GM23248 (cell line): ENCODE results near the gene ZSCAN5C. TPM values are rescaled to one million over a fixed set of nuclear protein-coding genes. Genes with fewer than 3 reads are reported as not detected.

Experiments
- DNase-seq: peaks from one replicate; pipeline ENCODE4 v3.0.0-alpha.2; 2015
- H2AFZ ChIP-seq: fragments of 200-600 bp; sonication (generic); 2 replicates; pipeline ENCODE4 v1.6.1; 2016; ENCODE audit warnings: antibody characterized with exemption
- H3F3A ChIP-seq: fragments of 200-600 bp; sonication (generic); 2 replicates; pipeline ENCODE4 v1.6.1; 2016; ENCODE audit warnings: mild to moderate bottlenecking, antibody characterized with exemption, mixed run types; ENCODE audit not compliant: insufficient read depth
- H3K27ac ChIP-seq: fragments of 200-600 bp; sonication (generic); 2 replicates; pipeline ENCODE4 v1.5.1; 2016; ENCODE audit warnings: mild to moderate bottlenecking
- H3K27me3 ChIP-seq: fragments of 200-600 bp; sonication (generic); replicated peaks from 2 replicates; pipeline ENCODE4 v1.6.1; 2016; ENCODE audit warnings: mild to moderate bottlenecking; ENCODE audit not compliant: insufficient read depth
- H3K36me3 ChIP-seq: fragments of 200-600 bp; sonication (generic); 2 replicates; pipeline ENCODE4 v1.6.1; 2016; ENCODE audit warnings: low read depth, mild to moderate bottlenecking
- H3K4me1 ChIP-seq: fragments of 200-600 bp; sonication (generic); 2 replicates; pipeline ENCODE4 v1.6.1; 2016; ENCODE audit warnings: mild to moderate bottlenecking; ENCODE audit not compliant: insufficient read depth
- H3K4me2 ChIP-seq: fragments of 200-600 bp; sonication (generic); one replicate; pipeline ENCODE4 v1.6.1; 2016; ENCODE audit warnings: mild to moderate bottlenecking; ENCODE audit not compliant: unreplicated experiment
- H3K4me3 ChIP-seq: fragments of 200-600 bp; sonication (generic); 2 replicates; pipeline ENCODE4 v1.5.1; 2016; ENCODE audit warnings: mild to moderate bottlenecking
- H3K79me2 ChIP-seq: fragments of 200-600 bp; sonication (generic); 2 replicates; pipeline ENCODE4 v1.6.1; 2016; ENCODE audit warnings: mild to moderate bottlenecking; ENCODE audit not compliant: insufficient read depth
- H3K9ac ChIP-seq: fragments of 200-600 bp; sonication (generic); 2 replicates; pipeline ENCODE4 v1.6.1; 2016; ENCODE audit warnings: mild to moderate bottlenecking
- H3K9me2 ChIP-seq: fragments of 200-600 bp; sonication (generic); 2 replicates; pipeline ENCODE4 v1.6.1; 2016; ENCODE audit warnings: mixed run types, mild to moderate bottlenecking, moderate library complexity; ENCODE audit not compliant: insufficient read depth
- H3K9me3 ChIP-seq: fragments of 200-600 bp; sonication (generic); one replicate; pipeline ENCODE4 v1.6.1; 2017; ENCODE audit warnings: low read depth
- H4K20me1 ChIP-seq: fragments of 200-600 bp; sonication (generic); 2 replicates; pipeline ENCODE4 v1.6.0; 2016; ENCODE audit not compliant: insufficient read depth
- EZH2 ChIP-seq: fragments of 200-600 bp; sonication (generic); IDR thresholded peaks from 2 replicates; pipeline ENCODE4 v1.6.1; 2018; ENCODE audit warnings: antibody characterized with exemption, mild to moderate bottlenecking; ENCODE audit not compliant: insufficient read depth, poor library complexity, severe bottlenecking
- EZH2phosphoT487 ChIP-seq: fragments of 200-600 bp; sonication (generic); IDR thresholded peaks from 2 replicates; pipeline ENCODE4 v1.6.1; 2018; ENCODE audit warnings: antibody characterized with exemption, moderate library complexity, mild to moderate bottlenecking, low read depth; ENCODE audit not compliant: insufficient read depth
- WGBS, 2 experiments: methylation state at CpG; one replicate each; pipeline ENCODE4 v1.1.6; 2015 to 2017; ENCODE audit warnings: low lambda C conversion rate in 2 of 2, low coverage in 1 of 2; ENCODE audit errors: missing lambda C conversion rate in 2 of 2; 5-methylcytosine and 5-hydroxymethylcytosine counted together
- in situ Hi-C: fragments of 300-500 bp; cut with MboI; formaldehyde crosslinking; loops from 2 replicates; pipeline ENCODE4 v1.15.0; 2020
- polyA plus RNA-seq: library from polyadenylated mRNA; unstranded; fragments of >200 nt; fragmentation: Nextera tagmentation; extraction: Ambion mirVana; gene quantifications from 2 replicates; pipeline ENCODE4 v1.2.1, GENCODE V29; 2016
- total RNA-seq: library from RNA; depleted of rRNA; stranded (reverse); fragments of >200 nt; shearing (Covaris generic); gene quantifications from 2 replicates; pipeline ENCODE4 v1.2.3, GENCODE V29; 2014

ZSCAN5C gene
- total and polyA plus RNA-seq, 2 experiments from 2014 or later = not detected

DNA sequence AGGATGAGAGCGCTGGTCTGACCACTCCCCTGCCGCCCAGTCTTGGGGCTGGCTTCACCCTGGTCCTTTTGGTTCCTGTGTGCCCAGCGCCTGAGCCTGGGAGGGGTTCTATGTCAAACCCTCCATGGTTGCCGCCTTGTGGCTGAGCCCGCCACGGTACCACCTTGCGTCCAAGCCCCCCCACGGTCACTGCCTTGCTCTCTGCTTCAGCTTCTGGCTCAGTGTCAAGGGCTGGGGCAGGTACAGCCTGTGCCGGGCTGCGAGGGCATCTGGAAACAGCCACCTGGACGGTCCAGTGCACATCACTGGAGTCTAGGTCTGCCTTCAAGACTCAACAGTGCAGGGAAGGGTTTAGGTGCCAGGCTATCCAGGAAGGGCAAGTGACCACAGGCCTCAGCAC, 40.5 kb upstream of the ZSCAN5C start:
- no peak overlapping the region for H3K4me2 ChIP-seq
- TF ChIP-seq EZH2phosphoT487 (no peak), EZH2 (no peak)

DNA sequence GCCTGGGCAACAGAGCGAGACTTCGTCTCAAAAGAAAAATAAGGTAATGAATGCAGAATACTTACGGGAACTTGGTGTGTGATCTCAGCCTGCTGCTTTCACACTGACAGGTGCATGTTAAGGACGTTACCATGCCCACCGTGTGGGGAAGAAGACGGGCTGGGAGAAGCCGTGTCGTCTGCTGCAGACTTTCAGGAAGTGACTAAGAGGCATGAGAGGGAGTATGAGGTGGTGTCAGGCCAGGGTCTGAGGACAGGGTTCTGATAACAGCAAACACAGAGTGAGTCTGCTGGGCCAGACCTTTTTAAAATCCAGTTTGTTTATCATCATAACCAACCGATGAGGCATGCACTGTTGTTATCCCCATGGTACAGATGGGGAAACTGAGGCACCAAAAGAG, 39.8 kb upstream of the ZSCAN5C start:
- WGBS, 2 experiments = 74 to 77% methylated on average over 9 of the region's 9 CpGs
- in situ Hi-C loops = no loop called here
- TF ChIP-seq EZH2phosphoT487 = no peak
- TF ChIP-seq EZH2 = no peak

More for the DNA sequence above, 40.5 kb upstream of the ZSCAN5C start:
- H3F3A ChIP-seq = no peaks in the 10 kb centered on the region
- 0 out of 2 replicates have a peak, but pooled peaks cover 4% of the 10 kb centered on the region for H3K36me3 ChIP-seq
- H3K27me3 ChIP-seq = no peaks in the 10 kb centered on the region
- H3K79me2 ChIP-seq = no peaks in the 10 kb centered on the region
- H3K9me3 ChIP-seq = no peaks in the 10 kb centered on the region
- in situ Hi-C loops = no loop called here
- DNase-seq = no peak
- 82 to 85% methylated on average over 10 of the region's 11 CpGs for WGBS, 2 experiments
- no peak overlapping the region for H3K4me3 ChIP-seq
- H2AFZ ChIP-seq = no peak overlapping the region
- H3K9ac ChIP-seq = no peak overlapping the region
- H3K9me2 ChIP-seq = no peaks in the 10 kb centered on the region
- no peaks in the 10 kb centered on the region for H3K4me1 ChIP-seq
- H3K27ac ChIP-seq = no peak overlapping the region
- no peaks in the 10 kb centered on the region for H4K20me1 ChIP-seq

DNA sequence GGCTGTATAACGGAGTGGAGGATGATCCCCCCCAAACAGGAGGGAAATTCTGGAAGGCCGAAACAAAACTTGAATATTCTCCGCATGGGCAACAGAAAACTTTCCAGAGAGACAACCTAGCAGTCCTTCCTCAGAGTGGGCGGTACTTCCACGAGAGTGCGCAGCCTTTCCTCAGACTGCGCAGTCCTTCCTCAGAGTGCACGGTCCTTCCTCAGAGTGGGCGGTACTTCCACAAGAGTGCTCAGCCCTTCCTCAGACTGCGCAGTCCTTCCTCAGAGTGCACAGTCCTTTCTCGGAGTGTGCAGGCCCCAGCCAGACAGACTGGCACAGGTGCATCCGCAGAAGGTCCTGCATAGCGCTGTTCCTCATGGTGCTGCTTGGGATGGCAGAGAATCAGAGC, 39.0 kb upstream of the ZSCAN5C start:
- Histone ChIP-seq H3K9me2 (no peaks in the 10 kb centered on the region), H3K4me3 (no peak overlapping the region), H2AFZ (no peak overlapping the region), H3K9ac (no peak overlapping the region), H3K9me3 (no peaks in the 10 kb centered on the region), H3K4me1 (no peaks in the 10 kb centered on the region), H3K4me2 (no peak overlapping the region), H3K79me2 (no peaks in the 10 kb centered on the region), H3K27me3 (no peaks in the 10 kb centered on the region), H3K36me3 (0 out of 2 replicates have a peak, but pooled peaks cover 4% of the 10 kb centered on the region), H3K27ac (no peak overlapping the region), H3F3A (no peaks in the 10 kb centered on the region), H4K20me1 (no peaks in the 10 kb centered on the region)
- 83 to 85% methylated on average over 12 to 13 of the region's 13 CpGs for WGBS, 2 experiments
- TF ChIP-seq EZH2 (no peak), EZH2phosphoT487 (no peak)
- DNase-seq = no peak
- in situ Hi-C loops = no loop called here

More for the DNA sequence above, 39.8 kb upstream of the ZSCAN5C start:
- H3K27me3 ChIP-seq = no peaks in the 10 kb centered on the region
- no peak overlapping the region for H3K9ac ChIP-seq
- no peaks in the 10 kb centered on the region for H3K4me1 ChIP-seq
- no peak for DNase-seq
- no peaks in the 10 kb centered on the region for H3F3A ChIP-seq
- H3K36me3 ChIP-seq = 0 out of 2 replicates have a peak, but pooled peaks cover 4% of the 10 kb centered on the region
- no peak overlapping the region for H3K27ac ChIP-seq
- H3K79me2 ChIP-seq = no peaks in the 10 kb centered on the region
- no peak overlapping the region for H3K4me3 ChIP-seq
- no peaks in the 10 kb centered on the region for H4K20me1 ChIP-seq
- no peak overlapping the region for H2AFZ ChIP-seq
- H3K4me2 ChIP-seq = no peak overlapping the region
- no peaks in the 10 kb centered on the region for H3K9me3 ChIP-seq
- H3K9me2 ChIP-seq = no peaks in the 10 kb centered on the region

DNA sequence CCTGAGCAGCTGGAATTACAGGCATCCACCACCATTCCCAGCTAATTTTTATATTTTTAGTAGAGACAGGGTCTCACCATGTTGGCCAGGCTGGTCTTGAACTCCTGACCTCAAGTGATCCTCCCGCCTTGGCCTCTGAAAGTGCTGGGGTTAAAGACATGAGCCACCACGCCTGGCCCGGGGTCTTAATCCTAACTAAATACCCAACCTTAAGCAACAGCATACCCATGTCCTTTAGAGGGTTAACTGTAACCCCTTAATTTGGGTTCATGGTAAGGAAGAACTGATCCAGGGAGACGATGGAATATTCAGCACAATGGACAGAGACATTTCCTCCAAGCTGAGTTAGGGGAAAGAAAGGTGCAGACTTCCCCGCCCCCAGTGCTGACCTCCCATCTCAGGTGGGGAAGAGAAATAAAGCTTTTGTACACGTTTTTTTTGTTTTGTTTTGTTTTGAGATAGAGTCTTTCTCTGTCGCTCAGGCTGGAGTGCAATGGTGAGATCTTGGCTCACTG, 35.0 kb upstream of the ZSCAN5C start:
- Histone ChIP-seq H3K4me1 (no peaks in the 10 kb centered on the region), H3K36me3 (no peaks in the 10 kb centered on the region), H3F3A (no peaks in the 10 kb centered on the region), H2AFZ (no peak overlapping the region), H3K9me3 (no peaks in the 10 kb centered on the region), H3K27me3 (no peaks in the 10 kb centered on the region), H3K79me2 (no peaks in the 10 kb centered on the region), H3K9ac (no peak overlapping the region), H4K20me1 (no peaks in the 10 kb centered on the region), H3K4me2 (no peak overlapping the region), H3K4me3 (no peak overlapping the region), H3K9me2 (no peaks in the 10 kb centered on the region), H3K27ac (no peak overlapping the region)
- no peak for DNase-seq
- 29 to 31% methylated on average over 7 of the region's 7 CpGs for WGBS, 2 experiments
- TF ChIP-seq EZH2 (no peak), EZH2phosphoT487 (no peak)
- in situ Hi-C loops = no loop called here

DNA sequence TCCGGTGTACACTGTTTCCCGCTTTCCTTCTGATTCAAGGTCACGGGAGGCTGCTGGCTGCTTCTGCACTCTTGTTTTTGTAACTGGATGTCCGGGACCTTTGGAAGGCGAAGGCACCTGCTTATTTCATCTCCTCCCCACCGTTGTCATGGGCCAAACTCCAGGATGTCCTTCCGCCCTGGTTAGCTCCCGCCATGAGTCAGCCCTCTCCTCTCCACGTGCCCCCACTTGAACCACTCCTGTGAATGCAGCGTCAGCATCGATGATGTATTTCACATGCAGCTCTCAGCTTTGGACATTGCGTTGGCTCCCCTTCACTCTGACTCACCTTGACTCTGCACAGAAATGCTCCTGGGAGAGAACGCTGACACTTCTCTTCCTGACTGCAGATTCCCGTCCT, 31.8 kb upstream of the ZSCAN5C start:
- no peak overlapping the region for H3K9ac ChIP-seq
- H3K4me3 ChIP-seq = no peak overlapping the region
- peak; percentile 33 for DNase-seq
- H3F3A ChIP-seq = no peaks in the 10 kb centered on the region
- WGBS, 2 experiments = 62 to 65% methylated on average over 13 to 14 of the region's 14 CpGs
- in situ Hi-C loops = loop anchor here (5.0 kb wide), 1 partner anchor 98 kb away; no protein-coding TSS in a partner anchor
- no peaks in the 10 kb centered on the region for H3K9me2 ChIP-seq
- TF ChIP-seq EZH2phosphoT487 = no peak
- TF ChIP-seq EZH2 = no peak
- no peaks in the 10 kb centered on the region for H3K36me3 ChIP-seq
- H4K20me1 ChIP-seq = no peaks in the 10 kb centered on the region
- no peaks in the 10 kb centered on the region for H3K4me1 ChIP-seq
- H3K79me2 ChIP-seq = no peaks in the 10 kb centered on the region
- no peak overlapping the region for H3K4me2 ChIP-seq
- H3K27me3 ChIP-seq = 0 out of 2 replicates have a peak, but pooled peaks cover 4% of the 10 kb centered on the region
- no peaks in the 10 kb centered on the region for H3K9me3 ChIP-seq
- no peak overlapping the region for H2AFZ ChIP-seq
- H3K27ac ChIP-seq = no peak overlapping the region
